Endothelial cell (in vitro differentiated cells): ENCODE measurements around the gene SLC4A2. TPM values are rescaled to one million over a fixed set of nuclear protein-coding genes. Genes with fewer than 3 reads are reported as not detected.
A peak's percentile ranks its signal among the peaks of the same experiment; 100 is the strongest.

Experiments used
- DNase-seq: peaks from one replicate; pipeline ENCODE4 v3.0.0; 2021; ENCODE audit warnings: low spot score
- H3K27ac Mint-ChIP-seq: one replicate; pipeline ENCODE4 v1.8.0; 2021; ENCODE audit warnings: mixed read lengths, inconsistent platforms; ENCODE audit not compliant: unreplicated experiment
- H3K27me3 Mint-ChIP-seq: one replicate; pipeline ENCODE4 v1.8.0; 2021; ENCODE audit warnings: mild to moderate bottlenecking, moderate library complexity, mixed read lengths, inconsistent platforms; ENCODE audit not compliant: unreplicated experiment
- H3K36me3 Mint-ChIP-seq: one replicate; pipeline ENCODE4 v1.8.0; 2021; ENCODE audit warnings: mild to moderate bottlenecking, low read depth, mixed read lengths, inconsistent platforms; ENCODE audit not compliant: unreplicated experiment
- H3K4me1 Mint-ChIP-seq: one replicate; pipeline ENCODE4 v1.8.0; 2021; ENCODE audit warnings: mild to moderate bottlenecking, mixed read lengths, inconsistent platforms; ENCODE audit not compliant: unreplicated experiment
- H3K4me3 Mint-ChIP-seq: one replicate; pipeline ENCODE4 v1.8.0; 2021; ENCODE audit warnings: mild to moderate bottlenecking, mixed read lengths, inconsistent platforms; ENCODE audit not compliant: unreplicated experiment
- H3K9me3 Mint-ChIP-seq: one replicate; pipeline ENCODE4 v1.8.0; 2021; ENCODE audit warnings: mixed read lengths, inconsistent platforms; ENCODE audit not compliant: unreplicated experiment
- total RNA-seq: library from RNA; stranded (reverse); fragmentation: NEBNext Ultra II Directional; extraction: Animal tissue kit (Norgen Biotek cat#: 25700); gene quantifications from one replicate; pipeline ENCODE4 v1.2.1, GENCODE V29; 2021; ENCODE audit not compliant: unreplicated experiment
- TF ChIP-seq, protein P1 (sequence below): fragments of 200-600 bp; sonication (generic); IDR thresholded peaks from one replicate; pipeline ENCODE4 v1.5.0; 2021; ENCODE audit warnings: antibody characterized with exemption; ENCODE audit not compliant: unreplicated experiment

Gene SLC4A2
- total RNA-seq, 1 donor from 2014 or later = 115 TPM

GRCh38 chr7:151116603-151117440 lies 57.4 kb downstream of the SLC4A2 start:
- no peak for DNase-seq
- Mint-ChIP-seq H3K9me3 (no peaks in the 10 kb centered on the region), H3K4me3 (no peak overlapping the region), H3K36me3 (peaks cover 37% of the 10 kb centered on the region), H3K27me3 (peaks cover 26% of the 10 kb centered on the region), H3K4me1 (peaks cover 37% of the 10 kb centered on the region), H3K27ac (no peak overlapping the region)
- TF ChIP-seq, protein P1, sequence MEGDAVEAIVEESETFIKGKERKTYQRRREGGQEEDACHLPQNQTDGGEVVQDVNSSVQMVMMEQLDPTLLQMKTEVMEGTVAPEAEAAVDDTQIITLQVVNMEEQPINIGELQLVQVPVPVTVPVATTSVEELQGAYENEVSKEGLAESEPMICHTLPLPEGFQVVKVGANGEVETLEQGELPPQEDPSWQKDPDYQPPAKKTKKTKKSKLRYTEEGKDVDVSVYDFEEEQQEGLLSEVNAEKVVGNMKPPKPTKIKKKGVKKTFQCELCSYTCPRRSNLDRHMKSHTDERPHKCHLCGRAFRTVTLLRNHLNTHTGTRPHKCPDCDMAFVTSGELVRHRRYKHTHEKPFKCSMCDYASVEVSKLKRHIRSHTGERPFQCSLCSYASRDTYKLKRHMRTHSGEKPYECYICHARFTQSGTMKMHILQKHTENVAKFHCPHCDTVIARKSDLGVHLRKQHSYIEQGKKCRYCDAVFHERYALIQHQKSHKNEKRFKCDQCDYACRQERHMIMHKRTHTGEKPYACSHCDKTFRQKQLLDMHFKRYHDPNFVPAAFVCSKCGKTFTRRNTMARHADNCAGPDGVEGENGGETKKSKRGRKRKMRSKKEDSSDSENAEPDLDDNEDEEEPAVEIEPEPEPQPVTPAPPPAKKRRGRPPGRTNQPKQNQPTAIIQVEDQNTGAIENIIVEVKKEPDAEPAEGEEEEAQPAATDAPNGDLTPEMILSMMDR = no peak

GRCh38 chr7:151117565-151117964 lies 58.2 kb downstream of the SLC4A2 start:
- peaks cover 39% of the 10 kb centered on the region for H3K36me3 Mint-ChIP-seq
- H3K4me3 Mint-ChIP-seq = no peak overlapping the region
- H3K27me3 Mint-ChIP-seq = peaks cover 23% of the 10 kb centered on the region
- peaks cover 30% of the 10 kb centered on the region for H3K4me1 Mint-ChIP-seq
- no peak overlapping the region for H3K27ac Mint-ChIP-seq
- TF ChIP-seq, protein P1 = no peak
- no peaks in the 10 kb centered on the region for H3K9me3 Mint-ChIP-seq
- no peak for DNase-seq

- H3K4me3 Mint-ChIP-seq = peak overlapping the region; percentile 42
- peaks cover 37% of the 10 kb centered on the region for H3K36me3 Mint-ChIP-seq
- H3K4me1 Mint-ChIP-seq = peaks cover 22% of the 10 kb centered on the region
- peaks cover 23% of the 10 kb centered on the region for H3K27me3 Mint-ChIP-seq
- H3K27ac Mint-ChIP-seq = no peak overlapping the region
- TF ChIP-seq, protein P1 = no peak
- H3K9me3 Mint-ChIP-seq = no peaks in the 10 kb centered on the region
- no peak for DNase-seq
Observed at GRCh38 chr7:151118108-151119054, 59.0 kb downstream of the SLC4A2 start.

- H3K4me3 Mint-ChIP-seq = peak overlapping the region; percentile 56
- peaks cover 41% of the 10 kb centered on the region for H3K36me3 Mint-ChIP-seq
- TF ChIP-seq, protein P1 = no peak
- H3K9me3 Mint-ChIP-seq = no peaks in the 10 kb centered on the region
- peaks cover 15% of the 10 kb centered on the region for H3K4me1 Mint-ChIP-seq
- H3K27ac Mint-ChIP-seq = no peak overlapping the region
- peaks cover 23% of the 10 kb centered on the region for H3K27me3 Mint-ChIP-seq
- no peak for DNase-seq
Observed at GRCh38 chr7:151119055-151119415, 59.6 kb downstream of the SLC4A2 start.
